Kidney capillary endothelial cell (primary cell): Measurements from ENCODE around the gene OPN1SW.
A peak's percentile ranks its signal among the peaks of the same experiment; 100 is the strongest.

Experiments
- DNase-seq: peaks from one replicate; pipeline ENCODE4 v3.0.0-alpha.2; 2018; ENCODE audit warnings: low spot score

OPN1SW gene

DNA sequence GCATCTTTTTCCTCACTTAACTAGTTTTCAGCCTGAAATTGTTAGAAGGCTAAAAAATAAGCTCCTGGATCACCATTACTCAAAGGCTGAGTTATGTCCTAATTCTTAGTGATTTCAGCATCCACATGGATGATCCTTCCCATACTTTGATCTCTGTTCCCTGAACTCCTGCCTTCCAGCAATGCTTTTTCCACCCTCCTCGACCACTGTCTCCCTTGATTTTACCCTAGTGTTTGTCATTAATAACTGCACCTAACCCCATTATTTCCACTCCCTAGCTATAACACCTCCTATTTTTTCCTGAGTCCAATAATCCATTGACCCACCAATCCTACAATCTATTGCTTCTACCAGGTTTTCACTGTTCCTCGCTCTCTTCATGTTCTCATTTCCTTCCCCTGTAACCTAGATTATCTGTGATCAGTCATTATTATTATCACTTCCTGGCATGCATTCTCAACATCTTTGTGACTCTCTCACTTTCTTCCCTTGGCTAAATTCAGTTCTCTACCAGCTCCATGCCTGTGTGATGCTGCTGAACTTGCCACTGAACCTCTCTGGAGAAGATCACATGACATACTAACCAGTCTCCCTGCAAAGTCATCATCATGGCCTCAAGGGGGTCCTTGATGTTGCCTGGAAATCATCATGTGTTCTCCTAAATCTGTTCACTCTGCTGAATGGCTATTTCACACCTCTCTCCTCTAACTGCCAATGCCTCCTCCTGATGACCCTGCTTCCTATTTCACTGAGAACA is 42.9 kb downstream of the OPN1SW start:
- peak; percentile 16 for DNase-seq

DNA sequence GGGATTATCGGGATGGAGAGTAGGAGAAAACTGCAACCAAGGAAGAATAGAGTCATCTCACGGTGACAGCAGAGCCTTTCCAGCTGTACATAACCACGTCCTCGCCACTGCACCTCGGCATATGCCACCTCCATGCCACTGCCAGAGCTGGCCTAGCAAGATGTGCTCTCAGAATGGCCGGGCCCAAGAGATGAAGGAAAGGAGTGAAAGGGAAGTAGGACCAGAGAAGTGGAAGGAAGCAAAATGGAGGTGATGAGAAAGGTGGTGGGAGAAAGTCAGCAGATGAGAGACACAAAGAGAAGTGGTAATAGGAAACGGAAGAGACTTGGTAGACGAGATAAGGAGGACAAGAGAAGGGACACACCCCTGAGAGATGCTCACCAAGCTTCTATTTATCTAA is 44.4 kb downstream of the OPN1SW start:
- no peak for DNase-seq

DNA sequence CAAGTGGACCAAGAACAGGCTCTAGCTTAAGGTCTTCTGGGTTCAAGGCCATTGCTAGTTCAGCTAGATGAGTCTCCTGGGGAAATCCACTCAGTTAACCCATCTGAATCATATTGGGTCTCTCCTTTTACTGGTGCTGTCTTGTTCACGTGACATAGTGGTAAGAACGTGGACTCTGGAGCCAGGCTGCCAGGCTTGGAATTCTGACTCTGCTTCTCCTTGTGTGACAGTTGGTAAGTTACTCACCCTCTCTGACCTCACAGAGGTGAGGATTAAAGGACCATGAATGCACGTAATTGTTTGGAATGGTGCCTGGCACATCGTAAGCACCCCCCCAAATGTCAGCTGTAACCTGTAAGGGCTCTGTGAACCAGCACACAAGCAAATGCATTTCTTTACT is 46.1 kb downstream of the OPN1SW start:
- no peak for DNase-seq

DNA sequence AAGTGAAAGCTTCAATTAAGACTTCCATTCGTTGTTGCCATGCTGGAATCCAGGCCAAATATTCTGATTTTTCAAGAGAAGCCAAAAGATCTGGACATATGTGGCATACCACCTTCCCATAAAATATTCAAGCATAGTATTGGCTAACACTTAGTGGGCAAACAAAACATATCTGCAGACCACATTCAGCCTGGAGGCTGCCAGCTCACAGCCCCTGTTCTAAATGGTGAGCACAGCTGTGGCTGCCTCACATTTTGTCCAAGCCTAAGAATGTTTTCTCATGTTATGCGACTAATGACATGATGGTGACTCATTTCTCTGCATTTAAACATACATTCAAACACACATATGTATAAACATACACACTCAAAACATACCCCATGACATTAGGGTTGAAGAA is 47.0 kb downstream of the OPN1SW start:
- no peak for DNase-seq

DNA sequence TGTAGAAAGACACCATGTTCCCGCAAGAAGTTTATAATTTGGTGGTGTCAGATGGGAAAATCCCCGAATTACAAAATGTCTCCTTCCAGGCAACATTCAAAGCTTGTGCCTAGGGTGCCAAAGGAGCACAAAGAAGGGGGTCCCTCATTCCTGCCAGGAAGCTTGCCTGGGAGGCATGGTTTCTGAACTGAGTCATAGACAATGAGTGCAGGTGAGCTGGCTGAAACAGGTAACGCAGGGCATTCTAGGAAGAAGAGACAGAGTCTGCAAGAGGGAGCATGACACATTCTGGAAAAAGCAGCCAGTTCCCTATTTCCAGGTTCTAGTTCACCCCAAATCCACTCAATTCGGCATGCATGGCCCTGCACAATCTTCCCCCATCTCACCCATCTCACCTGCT is 48.4 kb downstream of the OPN1SW start:
- no peak for DNase-seq

DNA sequence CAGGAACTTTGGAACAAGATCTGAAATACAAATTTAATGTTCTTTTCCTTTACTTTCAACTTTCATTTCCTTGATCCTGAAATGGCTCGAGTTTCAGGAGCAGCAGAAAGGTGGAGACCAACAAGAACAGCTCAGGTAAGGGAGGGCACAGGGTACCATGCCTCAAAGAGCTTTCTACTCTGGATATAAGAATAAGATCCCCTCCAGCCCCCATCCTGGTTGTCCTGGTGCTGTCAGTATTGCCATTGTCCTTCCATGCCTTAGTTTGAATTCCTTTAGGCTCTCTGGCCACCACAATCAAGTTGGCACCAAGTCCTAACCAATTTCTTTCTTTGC is 48.9 kb downstream of the OPN1SW start:
- DNase-seq, result no peak

DNA sequence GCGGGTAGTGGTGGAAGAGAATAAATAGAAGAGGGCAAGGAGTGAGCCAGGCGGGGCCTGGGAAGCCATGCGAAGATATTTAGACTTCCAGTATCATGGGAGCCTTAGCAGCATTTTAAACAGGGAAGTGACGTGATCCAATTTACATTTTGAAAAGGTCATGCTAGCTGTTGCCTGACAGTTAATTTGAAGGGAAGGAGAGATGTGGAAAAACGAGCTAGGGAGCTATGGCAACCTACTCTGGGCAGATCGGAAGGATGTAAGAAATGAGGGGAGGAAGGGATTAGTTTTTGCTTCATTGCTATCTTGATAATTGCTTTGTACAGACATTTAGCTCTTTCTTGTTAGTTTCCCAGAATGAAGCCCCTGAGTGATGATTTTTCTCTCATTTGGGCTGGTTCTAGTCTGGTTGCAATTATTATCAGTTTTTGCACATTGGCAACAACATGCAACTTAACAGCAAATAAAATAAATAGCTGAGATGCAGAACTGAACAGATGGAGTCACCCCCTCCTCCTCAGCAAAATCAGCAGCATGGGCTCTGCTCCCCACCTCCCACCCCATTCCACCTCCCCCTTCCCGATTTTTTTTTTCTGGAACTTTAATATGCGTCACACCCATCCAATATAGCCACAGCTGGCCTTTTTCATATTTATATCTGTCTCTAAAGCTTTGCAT is 49.4 kb downstream of the OPN1SW start:
- DNase-seq, result no peak

DNA sequence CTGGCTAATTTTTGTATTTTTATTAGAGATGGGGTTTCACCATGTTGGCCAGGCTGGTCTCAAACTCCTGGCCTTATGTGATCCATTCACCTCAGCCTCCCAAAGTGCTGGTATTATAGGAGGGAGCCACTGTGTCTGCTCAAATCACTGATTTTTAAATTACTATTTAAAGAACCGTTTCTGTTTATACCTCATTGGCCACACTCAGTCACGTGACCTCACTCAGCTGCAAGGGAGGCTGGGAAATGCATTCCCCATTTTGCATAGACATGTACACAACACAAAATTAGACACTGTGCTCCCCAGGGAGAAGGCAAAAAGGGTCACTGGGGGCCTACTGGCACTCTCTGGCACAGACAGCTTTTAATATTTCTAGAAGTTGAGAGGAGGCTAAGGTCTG is 50.1 kb downstream of the OPN1SW start:
- DNase-seq, result no peak

DNA sequence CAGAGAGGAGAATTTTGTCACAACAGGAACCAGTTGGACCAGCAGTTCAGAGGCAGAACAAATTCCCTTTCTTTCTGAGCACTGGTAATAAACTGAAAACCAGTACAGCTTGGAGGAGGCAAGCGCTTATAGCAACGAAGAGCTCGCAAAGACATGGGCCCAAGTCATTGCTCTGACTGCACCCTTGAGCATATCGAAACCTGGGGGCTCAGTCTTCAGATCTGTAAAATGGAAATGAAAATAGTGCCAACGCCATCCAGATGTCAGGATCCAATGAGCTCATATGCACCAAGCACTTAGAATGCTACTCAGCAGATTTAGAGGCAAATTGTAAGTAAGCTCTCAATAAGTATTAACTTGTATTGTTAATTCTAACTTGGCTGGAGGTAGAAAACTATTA is 50.9 kb downstream of the OPN1SW start:
- DNase-seq, result no peak
